HepG2 (cell line): ENCODE measurements around the gene JAKMIP2.

ENCODE experiments used
- JDP2 ChIP-seq: sonication (generic); formaldehyde crosslinking; IDR thresholded peaks from 2 replicates; pipeline ENCODE4 v1.8.1; 2022; ENCODE audit warnings: missing genetic modification reagents, borderline replicate concordance
- NFYC ChIP-seq: IDR thresholded peaks from 2 replicates; pipeline ENCODE4 v1.6.1; 2016; ENCODE audit warnings: missing genetic modification reagents, missing compliant biosample characterization
- ZNF121 ChIP-seq: sonication (generic); formaldehyde crosslinking; IDR thresholded peaks from 2 replicates; pipeline ENCODE4 v1.5.0; 2020; ENCODE audit warnings: mild to moderate bottlenecking, missing genetic modification reagents

DNA sequence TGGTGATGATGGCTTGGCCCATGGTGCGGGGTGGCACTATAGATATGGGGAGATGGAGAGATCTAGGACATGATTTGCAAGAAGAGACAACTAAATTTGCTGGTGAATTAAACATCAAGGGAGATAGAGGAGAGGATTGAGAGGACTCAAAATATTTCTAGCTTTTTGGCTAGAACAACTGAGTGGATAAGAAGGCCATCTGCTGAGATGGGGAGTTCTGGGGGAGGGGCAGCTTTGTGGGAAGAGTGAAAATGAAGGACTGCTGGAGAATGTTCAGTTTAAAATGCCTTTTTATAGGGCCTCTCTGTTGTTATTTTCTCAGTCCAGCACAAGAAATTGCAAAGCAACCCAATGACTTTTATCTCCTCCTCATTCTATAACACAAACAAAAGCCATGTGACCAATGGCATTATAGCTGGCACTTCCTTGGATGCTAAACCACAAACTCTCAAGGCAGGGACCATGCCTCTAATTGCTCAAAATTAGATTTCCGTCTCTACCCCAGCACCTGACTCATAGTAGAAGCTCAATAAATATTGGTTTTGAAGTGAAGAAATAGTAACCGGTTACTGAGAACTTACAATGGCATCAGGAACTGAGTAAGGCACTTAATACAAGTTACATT, 29.8 kb downstream of the JAKMIP2 start:
- TF ChIP-seq ZNF121 (no peak), NFYC (CRISPR knock-in tag) (no peak), JDP2 (no peak)
